Heart left ventricle (tissue), 13 donors: ENCODE results near the gene CASP5.

Experiments used
- POLR2A ChIP-seq, 2 donors: fragments of 450-650 bp; IDR thresholded peaks; one replicate each; pipeline ENCODE4 v1.6.1; 2017; ENCODE audit warnings: antibody characterized with exemption in 2 of 2, mild to moderate bottlenecking in 2 of 2, moderate library complexity in 2 of 2
- TF ChIP-seq, protein P1 (sequence below), 12 donors: fragments of 200-600 bp; sonication (generic) in 4 of 12; IDR thresholded peaks; one replicate each; pipeline versions ENCODE4 v1.5.0 to v1.8.0; 2018 to 2022; ENCODE audit warnings: antibody characterized with exemption in 12 of 12, mild to moderate bottlenecking in 5 of 12
- donor health status: ischemic (EF 13 %, LVEDD 7.1; RV severe dilation, severe dysfunction).
- donor health status: DM: no; HTN: yes; CAD: no.
- donor health status: DM: no; HTN: no; CAD: no.
- donor health status: ischemic (EF 25% LVEDD 6.9; RV normal size, moderate dysfunction).
- donor health status: ischemic (EF 25% LVEDD 5.7; RV mildly dilated, moderate dysfunction).
- donor health status: ischemic (EF 35%, LVEDD 5.7; RV mildly dilated, moderate dysfunction).
- donor health status: nonischemic (EF 11% LVEDD 7.7; RV severe dilation, severe dysfunction).
- donor health status: DM: yes; HTN: yes; CAD: no.
- donor health status: PGD.
- donor health status: ischemic (EF 29% LVEDD 5.4; RV normal size, mild dysfunction).
- donor health status: nonischemic (EF 23%, LVEDD 6.1; RV moderate dilation, normal function).

DNA sequence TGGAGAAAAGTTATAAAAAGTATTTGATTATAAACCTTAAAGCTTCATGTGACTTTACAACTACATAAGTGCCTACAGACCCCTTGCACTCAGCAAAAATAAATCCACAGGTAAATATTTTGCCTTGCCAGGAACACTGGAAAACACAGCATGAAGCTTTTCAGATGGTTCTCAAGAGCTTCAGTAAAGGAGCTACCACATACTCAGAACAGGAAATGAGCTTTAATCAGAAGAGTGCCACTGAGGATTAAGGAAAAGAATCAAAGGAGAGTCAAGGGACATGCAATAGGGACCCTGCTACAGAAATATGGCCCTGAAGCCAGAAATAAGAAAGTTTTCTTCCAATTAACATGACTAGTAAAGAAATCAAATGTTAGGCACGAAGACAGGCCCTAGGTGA lies 10.8 kb upstream of the CASP5 start:
- TF ChIP-seq, protein P1, sequence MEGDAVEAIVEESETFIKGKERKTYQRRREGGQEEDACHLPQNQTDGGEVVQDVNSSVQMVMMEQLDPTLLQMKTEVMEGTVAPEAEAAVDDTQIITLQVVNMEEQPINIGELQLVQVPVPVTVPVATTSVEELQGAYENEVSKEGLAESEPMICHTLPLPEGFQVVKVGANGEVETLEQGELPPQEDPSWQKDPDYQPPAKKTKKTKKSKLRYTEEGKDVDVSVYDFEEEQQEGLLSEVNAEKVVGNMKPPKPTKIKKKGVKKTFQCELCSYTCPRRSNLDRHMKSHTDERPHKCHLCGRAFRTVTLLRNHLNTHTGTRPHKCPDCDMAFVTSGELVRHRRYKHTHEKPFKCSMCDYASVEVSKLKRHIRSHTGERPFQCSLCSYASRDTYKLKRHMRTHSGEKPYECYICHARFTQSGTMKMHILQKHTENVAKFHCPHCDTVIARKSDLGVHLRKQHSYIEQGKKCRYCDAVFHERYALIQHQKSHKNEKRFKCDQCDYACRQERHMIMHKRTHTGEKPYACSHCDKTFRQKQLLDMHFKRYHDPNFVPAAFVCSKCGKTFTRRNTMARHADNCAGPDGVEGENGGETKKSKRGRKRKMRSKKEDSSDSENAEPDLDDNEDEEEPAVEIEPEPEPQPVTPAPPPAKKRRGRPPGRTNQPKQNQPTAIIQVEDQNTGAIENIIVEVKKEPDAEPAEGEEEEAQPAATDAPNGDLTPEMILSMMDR (IDR thresholded peaks at IDR 0.05) = no peak
- TF ChIP-seq POLR2A (IDR thresholded peaks at IDR 0.05) = no peak
